Measurements from ENCODE around the gene SHOC2.

- TF ChIP-seq POLR2A (IDR thresholded peaks at IDR 0.05) (no peak), CTCF (IDR thresholded peaks at IDR 0.05) (no peak), POLR2AphosphoS5 (IDR thresholded peaks at IDR 0.05) (no peak)
Observed at GRCh38 chr10:110979611-110980010, 60.2 kb downstream of the SHOC2 start.

Data from transverse colon (tissue), 4 donors.